H9 (cell line): ENCODE data around the gene MDFIC2. TPM values are rescaled to one million over a fixed set of nuclear protein-coding genes. Genes with fewer than 3 reads are reported as not detected.
A peak's percentile ranks its signal among the peaks of the same experiment; 100 is the strongest.

Experiments
- DNase-seq: peaks from one replicate; pipeline ENCODE4 v3.0.0-alpha.2; 2017
- H2AFZ ChIP-seq: one replicate; pipeline ENCODE4 v1.6.1; 2013; ENCODE audit warnings: mild to moderate bottlenecking, low read length, control low read depth, moderate library complexity
- H2AK5ac ChIP-seq: 2 replicates; pipeline ENCODE4 v1.6.1; 2013; ENCODE audit warnings: low read length, control low read depth, mixed read lengths; ENCODE audit not compliant: insufficient read length
- H2BK120ac ChIP-seq: one replicate; pipeline ENCODE4 v1.6.1; 2013; ENCODE audit warnings: low read depth, mild to moderate bottlenecking, low read length, control low read depth, inconsistent platforms; ENCODE audit not compliant: poor library complexity, severe bottlenecking
- H2BK12ac ChIP-seq: 2 replicates; pipeline ENCODE4 v1.6.1; 2013; ENCODE audit warnings: low read length, control low read depth, mixed read lengths, low read depth; ENCODE audit not compliant: insufficient read length
- H2BK15ac ChIP-seq: 2 replicates; pipeline ENCODE4 v1.6.1; 2013; ENCODE audit warnings: low read depth, low read length, control low read depth
- H2BK20ac ChIP-seq: one replicate; pipeline ENCODE4 v1.6.1; 2013; ENCODE audit warnings: low read depth, mild to moderate bottlenecking, low read length, control low read depth, inconsistent platforms; ENCODE audit not compliant: poor library complexity, severe bottlenecking
- H2BK5ac ChIP-seq: 2 replicates; pipeline ENCODE4 v1.6.1; 2013; ENCODE audit warnings: low read length, control low read depth, mixed read lengths; ENCODE audit not compliant: insufficient read length
- H3K14ac ChIP-seq: 2 replicates; pipeline ENCODE4 v1.6.1; 2013; ENCODE audit warnings: low read length, control low read depth; ENCODE audit not compliant: insufficient read depth
- H3K18ac ChIP-seq: 2 replicates; pipeline ENCODE4 v1.6.1; 2013; ENCODE audit warnings: low read depth, mild to moderate bottlenecking, mixed read lengths, low read length, control low read depth; ENCODE audit not compliant: insufficient read length
- H3K23ac ChIP-seq: 2 replicates; pipeline ENCODE4 v1.6.1; 2013; ENCODE audit warnings: low read length, control low read depth, mixed read lengths, low read depth; ENCODE audit not compliant: insufficient read length
- H3K23me2 ChIP-seq: 2 replicates; pipeline ENCODE4 v1.6.1; 2013; ENCODE audit warnings: low read depth, mild to moderate bottlenecking, mixed read lengths, low read length, control low read depth; ENCODE audit not compliant: insufficient read length, poor library complexity, severe bottlenecking
- H3K27ac ChIP-seq: 2 replicates; pipeline ENCODE4 v1.5.1; 2013; ENCODE audit warnings: low read length, control low read depth, mixed read lengths, low read depth; ENCODE audit not compliant: insufficient read length
- H3K27me3 ChIP-seq: 2 replicates; pipeline ENCODE4 v1.6.1; 2013; ENCODE audit warnings: low read length, control low read depth, inconsistent platforms; ENCODE audit not compliant: insufficient read depth
- H3K4ac ChIP-seq: 2 replicates; pipeline ENCODE4 v1.6.1; 2013; ENCODE audit warnings: low read depth, mild to moderate bottlenecking, control low read depth, inconsistent platforms, low read length, moderate library complexity
- H3K4me1 ChIP-seq: 2 replicates; pipeline ENCODE4 v1.6.1; 2013; ENCODE audit warnings: low read length, control low read depth, inconsistent platforms; ENCODE audit not compliant: insufficient read depth
- H3K4me2 ChIP-seq: 2 replicates; pipeline ENCODE4 v1.6.1; 2013; ENCODE audit warnings: low read length, control low read depth, mixed read lengths; ENCODE audit not compliant: insufficient read length, insufficient read depth
- H3K56ac ChIP-seq: 2 replicates; pipeline ENCODE4 v1.6.1; 2013; ENCODE audit warnings: low read depth, mild to moderate bottlenecking, mixed read lengths, low read length, control low read depth; ENCODE audit not compliant: insufficient read length
- H3K79me1 ChIP-seq: 2 replicates; pipeline ENCODE4 v1.6.1; 2013; ENCODE audit warnings: low read depth, mild to moderate bottlenecking, moderate library complexity, low read length, control low read depth, inconsistent platforms; ENCODE audit not compliant: insufficient read depth, poor library complexity, severe bottlenecking
- H3K79me2 ChIP-seq: 2 replicates; pipeline ENCODE4 v1.6.1; 2013; ENCODE audit warnings: low read length, control low read depth, inconsistent platforms; ENCODE audit not compliant: insufficient read depth
- H3K9ac ChIP-seq: 2 replicates; pipeline ENCODE4 v1.6.1; 2013; ENCODE audit warnings: low read length, control low read depth, mixed read lengths; ENCODE audit not compliant: insufficient read length; ENCODE audit errors: extremely low read depth
- H3K9me3 ChIP-seq: one replicate; pipeline ENCODE4 v1.6.1; 2013; ENCODE audit warnings: low read depth, low read length, inconsistent platforms; ENCODE audit not compliant: control insufficient read depth
- H3T11ph ChIP-seq: one replicate; pipeline ENCODE4 v1.6.1; 2013; ENCODE audit warnings: mild to moderate bottlenecking, low read length, control low read depth, inconsistent platforms
- H4K20me1 ChIP-seq: one replicate; pipeline ENCODE4 v1.6.1; 2013; ENCODE audit not compliant: control insufficient read depth, insufficient read length, insufficient read depth
- H4K5ac ChIP-seq: 2 replicates; pipeline ENCODE4 v1.6.1; 2013; ENCODE audit warnings: low read depth, mild to moderate bottlenecking, mixed read lengths, low read length, control low read depth; ENCODE audit not compliant: insufficient read length
- H4K8ac ChIP-seq: replicated peaks from 2 replicates; pipeline ENCODE4 v1.6.1; 2013; ENCODE audit warnings: low read length, control low read depth, mixed read lengths, low read depth; ENCODE audit not compliant: insufficient read length
- H4K91ac ChIP-seq: 2 replicates; pipeline ENCODE4 v1.6.1; 2013; ENCODE audit warnings: low read depth, mild to moderate bottlenecking, moderate library complexity, mixed read lengths, low read length, control low read depth; ENCODE audit not compliant: insufficient read length
- H3K27ac Mint-ChIP-seq, 3 experiments: 2 replicates in 2 of 3; 3 replicates in 1 of 3; pipeline ENCODE4 v1.8.0; 2020 to 2021; ENCODE audit warnings: mixed read lengths in 3 of 3, mild to moderate bottlenecking in 1 of 3, moderate library complexity in 1 of 3
- H3K27me3 Mint-ChIP-seq: 2 replicates; pipeline ENCODE4 v1.8.0; 2021; ENCODE audit warnings: low read depth, mild to moderate bottlenecking, moderate library complexity, mixed read lengths
- H3K36me3 Mint-ChIP-seq, 3 experiments: 2 replicates in 2 of 3; 3 replicates in 1 of 3; pipeline ENCODE4 v1.8.0; 2020 to 2021; ENCODE audit warnings: low read depth in 3 of 3, mixed read lengths in 3 of 3; ENCODE audit not compliant: insufficient read depth in 1 of 3
- H3K4me1 Mint-ChIP-seq, 2 experiments: 2 replicates each; pipeline ENCODE4 v1.8.0; 2020; ENCODE audit warnings: mixed read lengths in 2 of 2
- H3K4me3 Mint-ChIP-seq, 2 experiments: 2 replicates in 1 of 2; 3 replicates in 1 of 2; pipeline ENCODE4 v1.8.0; 2020 to 2021; ENCODE audit warnings: mild to moderate bottlenecking in 2 of 2, mixed read lengths in 2 of 2, moderate library complexity in 1 of 2
- H3K9me3 Mint-ChIP-seq, 2 experiments: 2 replicates in 1 of 2; 3 replicates in 1 of 2; pipeline ENCODE4 v1.8.0; 2020; ENCODE audit warnings: mild to moderate bottlenecking in 2 of 2, mixed read lengths in 2 of 2, moderate library complexity in 1 of 2
- WGBS: extraction: QIAGEN DNeasy Blood & Tissue Kit; methylation state at CpG from one replicate; pipeline ENCODE4 v1.1.7; 2013; ENCODE audit warnings: missing lambda C conversion rate, low lambda C conversion rate, mixed read lengths; ENCODE audit not compliant: insufficient read length; ENCODE audit errors: extremely low coverage; 5-methylcytosine and 5-hydroxymethylcytosine counted together
- total RNA-seq: library from RNA; stranded (reverse); gene quantifications from 2 replicates; pipeline ENCODE4 v1.2.1, GENCODE V29; 2021
- TF ChIP-seq, protein P1 (sequence below): fragments of 200-600 bp; sonication (generic); conservative IDR thresholded peaks from 3 replicates; pipeline ENCODE4 v1.8.0; 2021; ENCODE audit warnings: antibody characterized with exemption, mild to moderate bottlenecking

The MDFIC2 gene
- total RNA-seq, 1 experiment from 2014 or later = not detected

DNA sequence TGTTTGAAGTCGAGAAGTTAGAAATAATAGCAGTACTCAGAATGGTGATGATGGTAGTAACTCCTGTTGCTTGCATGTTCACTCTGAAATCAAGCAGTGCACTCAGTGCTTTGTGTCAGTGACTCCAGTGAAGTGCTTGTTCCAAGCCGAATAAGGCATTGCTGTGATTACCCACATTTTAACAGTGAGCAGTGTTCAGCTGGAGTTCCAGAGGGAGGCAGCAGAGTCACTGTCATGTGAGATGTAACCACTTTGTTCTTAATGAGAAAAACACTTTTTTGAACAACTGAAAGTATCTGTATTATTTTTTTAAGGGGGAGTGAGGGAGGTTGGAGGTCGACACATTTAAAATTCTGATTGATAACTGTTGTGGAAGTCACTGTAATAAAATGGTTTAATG, 3.7 kb downstream of the MDFIC2 start:
- no peak overlapping the region for H4K8ac ChIP-seq
- H3K9me3 ChIP-seq = no peaks in the 10 kb centered on the region
- Mint-ChIP-seq H3K9me3 (no peaks in the 10 kb centered on the region), H3K36me3 (no peaks in the 10 kb centered on the region), H3K27me3 (no peaks in the 10 kb centered on the region), H3K4me3 (no peak overlapping the region), H3K27ac (0 out of 7 replicates have a peak overlapping the region, but pooled peaks of 1 of the 3 experiments have one; percentile 1), H3K4me1 (peaks cover 7 to 13% of the 10 kb centered on the region in 2 experiments; a peak in 3 of 4 replicates)
- no peak overlapping the region for H2BK15ac ChIP-seq
- H4K20me1 ChIP-seq = no peaks in the 10 kb centered on the region
- H3K56ac ChIP-seq = no peak overlapping the region
- no peak overlapping the region for H3K23ac ChIP-seq
- H3T11ph ChIP-seq = no peak overlapping the region
- no peak overlapping the region for H3K4me2 ChIP-seq
- TF ChIP-seq, protein P1, sequence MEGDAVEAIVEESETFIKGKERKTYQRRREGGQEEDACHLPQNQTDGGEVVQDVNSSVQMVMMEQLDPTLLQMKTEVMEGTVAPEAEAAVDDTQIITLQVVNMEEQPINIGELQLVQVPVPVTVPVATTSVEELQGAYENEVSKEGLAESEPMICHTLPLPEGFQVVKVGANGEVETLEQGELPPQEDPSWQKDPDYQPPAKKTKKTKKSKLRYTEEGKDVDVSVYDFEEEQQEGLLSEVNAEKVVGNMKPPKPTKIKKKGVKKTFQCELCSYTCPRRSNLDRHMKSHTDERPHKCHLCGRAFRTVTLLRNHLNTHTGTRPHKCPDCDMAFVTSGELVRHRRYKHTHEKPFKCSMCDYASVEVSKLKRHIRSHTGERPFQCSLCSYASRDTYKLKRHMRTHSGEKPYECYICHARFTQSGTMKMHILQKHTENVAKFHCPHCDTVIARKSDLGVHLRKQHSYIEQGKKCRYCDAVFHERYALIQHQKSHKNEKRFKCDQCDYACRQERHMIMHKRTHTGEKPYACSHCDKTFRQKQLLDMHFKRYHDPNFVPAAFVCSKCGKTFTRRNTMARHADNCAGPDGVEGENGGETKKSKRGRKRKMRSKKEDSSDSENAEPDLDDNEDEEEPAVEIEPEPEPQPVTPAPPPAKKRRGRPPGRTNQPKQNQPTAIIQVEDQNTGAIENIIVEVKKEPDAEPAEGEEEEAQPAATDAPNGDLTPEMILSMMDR = peak; percentile 59
- H4K5ac ChIP-seq = no peak overlapping the region
- no peak overlapping the region for H3K9ac ChIP-seq
- no peaks in the 10 kb centered on the region for H3K23me2 ChIP-seq
- no peak overlapping the region for H2BK5ac ChIP-seq
- no peaks in the 10 kb centered on the region for H3K79me2 ChIP-seq
- H3K18ac ChIP-seq = no peak overlapping the region
- H3K79me1 ChIP-seq = no peaks in the 10 kb centered on the region
- H2BK120ac ChIP-seq = no peak overlapping the region
- H3K27ac ChIP-seq = no peak overlapping the region
- no peak overlapping the region for H2BK20ac ChIP-seq
- no peaks in the 10 kb centered on the region for H3K27me3 ChIP-seq
- no peak overlapping the region for H3K14ac ChIP-seq
- no CpG with 5 or more reads among the region's 3 CpGs for WGBS
- H3K4me1 ChIP-seq = no peaks in the 10 kb centered on the region
- peak; percentile 43 for DNase-seq
- no peak overlapping the region for H3K4ac ChIP-seq
- no peak overlapping the region for H2AK5ac ChIP-seq
- no peak overlapping the region for H4K91ac ChIP-seq
- H2BK12ac ChIP-seq = no peak overlapping the region
- H2AFZ ChIP-seq = no peak overlapping the region
